HCT116 (cell line): ENCODE data around the gene PAK6. TPM values are rescaled to one million over a fixed set of nuclear protein-coding genes. Genes with fewer than 3 reads are reported as not detected.

Experiments used
- ATAC-seq: fragments of 200-7000 bp; cut with Tn5 transposase; 2 replicates; pipeline ENCODE4 v1.9.1; 2020; ENCODE audit warnings: mild to moderate bottlenecking, moderate library complexity
- BruUV-seq: library from RNA; stranded (reverse); fragments of 400-500 nt; replicated peaks from 2 replicates; lab custom pipeline; 2021; lab: Mats Ljungman, UMichigan
- CTCF ChIA-PET: fragments of 300-600 bp; sonication (Branson Sonifier 250); formaldehyde crosslinking; loops from one replicate; lab custom pipeline; 2021; ENCODE audit warnings: antibody characterized with exemption; lab: Charles Lee
- POLR2A ChIA-PET: fragments of 300-600, 350-600 bp; sonication (Branson Sonifier 250); formaldehyde crosslinking; loops from one replicate; lab custom pipeline; 2021; ENCODE audit warnings: antibody characterized with exemption; lab: Charles Lee
- RAD21 ChIA-PET, 2 experiments: fragments of 300-600 bp; sonication (Branson Sonifier 250); formaldehyde crosslinking; loops; one replicate each; lab custom pipeline; 2023; ENCODE audit warnings: low total read pairs in 2 of 2; ENCODE audit not compliant: uncharacterized antibody in 2 of 2, unreplicated experiment in 2 of 2, low non-redundant PET in 1 of 2; lab: Charles Lee
- DNase-seq: peaks from one replicate; pipeline ENCODE4 v3.0.0-alpha.2; 2010; ENCODE audit warnings: low read depth, low spot score
- H2AFZ ChIP-seq: fragments of 200-600 bp; shearing (Covaris generic), sonication (generic); 2 replicates; pipeline ENCODE4 v1.6.1; 2017; ENCODE audit warnings: low read depth, mixed run types, mixed read lengths, antibody characterized with exemption, low read length; ENCODE audit not compliant: poor library complexity, severe bottlenecking
- H3K27ac ChIP-seq: 2 replicates; pipeline ENCODE4 v1.5.1; 2012; ENCODE audit warnings: low read depth, low read length
- H3K27me3 ChIP-seq: fragments of 200-600 bp; sonication (generic); 2 replicates; pipeline ENCODE4 v1.6.1; 2016; ENCODE audit warnings: mixed run types, low read length, mixed read lengths; ENCODE audit not compliant: insufficient read depth
- H3K36me3 ChIP-seq, 2 experiments: fragments of 200-500 bp in 1 of 2; fragments of 200-600 bp in 1 of 2; sonication (Bioruptor generic) in 1 of 2; sonication (generic) in 1 of 2; 2 replicates each; pipeline versions ENCODE4 v1.5.1 to v1.6.1; 2014 to 2016; ENCODE audit warnings: low read length in 2 of 2, inconsistent platforms in 1 of 2, mixed read lengths in 1 of 2, mixed run types in 1 of 2; ENCODE audit not compliant: insufficient read depth in 2 of 2, control insufficient read depth in 1 of 2
- H3K4me1 ChIP-seq, 2 experiments: fragments of 200-600 bp in 1 of 2; sonication (generic) in 1 of 2; 2 replicates each; pipeline versions ENCODE4 v1.5.1 to v1.6.1; 2012 to 2017; ENCODE audit warnings: low read length in 2 of 2, inconsistent platforms in 1 of 2, mild to moderate bottlenecking in 1 of 2, mixed read lengths in 1 of 2, mixed run types in 1 of 2, moderate library complexity in 1 of 2; ENCODE audit not compliant: insufficient read depth in 2 of 2, control insufficient read depth in 1 of 2
- H3K4me2 ChIP-seq: fragments of 200-600 bp; sonication (generic); 2 replicates; pipeline ENCODE4 v1.6.1; 2017; ENCODE audit warnings: mixed run types, low read length, mixed read lengths
- H3K4me3 ChIP-seq, 2 experiments: fragments of 200-600 bp in 1 of 2; sonication (generic) in 1 of 2; replicated peaks in 1 of 2; 2 replicates each; pipeline ENCODE4 v1.5.1; 2011 to 2016; ENCODE audit warnings: low read length in 2 of 2, control low read depth in 1 of 2, low read depth in 1 of 2, mild to moderate bottlenecking in 1 of 2, mixed read lengths in 1 of 2, mixed run types in 1 of 2
- H3K79me2 ChIP-seq: fragments of 200-600 bp; sonication (generic); 2 replicates; pipeline ENCODE4 v1.6.1; 2017; ENCODE audit warnings: mild to moderate bottlenecking, mixed run types, low read length, moderate library complexity, mixed read lengths; ENCODE audit not compliant: insufficient read depth
- H3K9ac ChIP-seq: fragments of 200-600 bp; sonication (generic); 2 replicates; pipeline ENCODE4 v1.6.1; 2016; ENCODE audit warnings: low read length, mixed read lengths
- H3K9me2 ChIP-seq: fragments of 200-600 bp; sonication (generic), shearing (Covaris generic); 2 replicates; pipeline ENCODE4 v1.6.1; 2017; ENCODE audit warnings: mixed run types, mild to moderate bottlenecking, moderate library complexity; ENCODE audit not compliant: insufficient read depth
- H3K9me3 ChIP-seq, 2 experiments: fragments of 200-500 bp in 1 of 2; fragments of 200-600 bp in 1 of 2; sonication (Bioruptor generic) in 1 of 2; sonication (generic) in 1 of 2; 2 replicates each; pipeline ENCODE4 v1.6.1; 2014 to 2017; ENCODE audit warnings: low read length in 2 of 2, mixed read lengths in 2 of 2, inconsistent platforms in 1 of 2, low read depth in 1 of 2, mild to moderate bottlenecking in 1 of 2, mixed run types in 1 of 2, moderate library complexity in 1 of 2; ENCODE audit not compliant: control insufficient read depth in 1 of 2, insufficient read depth in 1 of 2
- H4K20me1 ChIP-seq: fragments of 200-600 bp; sonication (generic), shearing (Covaris generic); 2 replicates; pipeline ENCODE4 v1.6.1; 2017; ENCODE audit warnings: mixed run types, mild to moderate bottlenecking, moderate library complexity; ENCODE audit not compliant: insufficient read depth
- CBX3 ChIP-seq: IDR thresholded peaks from 2 replicates; pipeline ENCODE4 v1.6.1; 2012; ENCODE audit warnings: low read depth
- CEBPB ChIP-seq: IDR thresholded peaks from 2 replicates; pipeline ENCODE4 v1.6.1; 2012; ENCODE audit warnings: low read depth
- EGR1 ChIP-seq: IDR thresholded peaks from 2 replicates; pipeline ENCODE4 v1.6.1; 2012; ENCODE audit warnings: low read depth
- ELF1 ChIP-seq: IDR thresholded peaks from 2 replicates; pipeline ENCODE4 v1.6.1; 2012; ENCODE audit warnings: low read depth, borderline replicate concordance
- EZH2 ChIP-seq: fragments of 200-600 bp; sonication (generic); IDR thresholded peaks from 2 replicates; pipeline ENCODE4 v1.6.1; 2017; ENCODE audit warnings: antibody characterized with exemption, mixed run types
- FOSL1 ChIP-seq: IDR thresholded peaks from 2 replicates; pipeline ENCODE4 v1.6.1; 2012; ENCODE audit warnings: low read depth
- POLR2AphosphoS5 ChIP-seq: IDR thresholded peaks from 2 replicates; pipeline ENCODE4 v1.6.1; 2011; ENCODE audit warnings: mild to moderate bottlenecking, low read depth, low read length, moderate library complexity
- SIN3A ChIP-seq: IDR thresholded peaks from 2 replicates; pipeline ENCODE4 v1.6.1; 2012; ENCODE audit warnings: low read depth
- SRF ChIP-seq: IDR thresholded peaks from 2 replicates; pipeline ENCODE4 v1.6.1; 2012; ENCODE audit warnings: low read depth
- YY1 ChIP-seq: IDR thresholded peaks from 2 replicates; pipeline ENCODE4 v1.6.1; 2011; ENCODE audit warnings: low read length, low read depth, moderate library complexity, mild to moderate bottlenecking; ENCODE audit not compliant: insufficient replicate concordance; ENCODE audit errors: extremely low read depth
- intact Hi-C: fragments of 100-400 bp; cut with micrococcal nuclease; formaldehyde crosslinking; loops from 2 replicates; pipeline ENCODE4 v1.10.0; 2022
- total RNA-seq: library from RNA; stranded (reverse); gene quantifications from one replicate; pipeline ENCODE4 v1.2.1, GENCODE V29; 2021; ENCODE audit not compliant: unreplicated experiment
- TF ChIP-seq, protein P1 (sequence below): IDR thresholded peaks from 2 replicates; pipeline ENCODE4 v1.6.1; 2012; ENCODE audit warnings: low read depth

The PAK6 gene
- total RNA-seq, 1 experiment from 2014 or later = 19.9 TPM

DNA sequence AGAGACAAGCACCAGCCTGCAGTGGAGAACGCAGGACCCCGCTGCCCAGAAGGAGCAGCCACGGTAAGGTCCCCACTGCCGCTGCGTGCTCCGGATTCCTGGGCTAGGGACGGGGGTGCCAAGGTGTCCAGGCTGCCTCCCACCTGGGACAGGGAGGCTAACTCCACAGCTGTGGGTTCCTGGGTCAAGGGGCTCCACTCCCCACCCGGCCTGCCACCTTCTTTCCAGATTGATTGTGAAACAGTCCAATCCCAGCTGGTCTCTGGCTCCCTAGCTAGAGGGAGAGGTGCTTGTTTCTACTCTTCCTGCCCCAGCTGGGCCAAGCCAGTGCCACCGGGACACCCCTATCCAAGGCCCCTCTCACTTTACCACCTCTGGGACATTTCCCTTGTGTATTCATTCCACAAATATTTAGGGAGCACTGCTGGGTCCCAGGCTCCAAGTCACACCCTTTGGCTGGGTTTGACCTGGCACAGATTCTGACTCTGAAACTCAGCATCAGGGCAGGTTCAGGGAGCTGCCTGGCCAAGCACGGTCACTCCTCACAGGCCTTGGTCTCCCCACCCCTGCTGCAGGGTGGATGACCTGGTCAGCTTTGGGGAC lies 1.9 kb downstream of the PAK6 start (continued):
- TF ChIP-seq, protein P1, sequence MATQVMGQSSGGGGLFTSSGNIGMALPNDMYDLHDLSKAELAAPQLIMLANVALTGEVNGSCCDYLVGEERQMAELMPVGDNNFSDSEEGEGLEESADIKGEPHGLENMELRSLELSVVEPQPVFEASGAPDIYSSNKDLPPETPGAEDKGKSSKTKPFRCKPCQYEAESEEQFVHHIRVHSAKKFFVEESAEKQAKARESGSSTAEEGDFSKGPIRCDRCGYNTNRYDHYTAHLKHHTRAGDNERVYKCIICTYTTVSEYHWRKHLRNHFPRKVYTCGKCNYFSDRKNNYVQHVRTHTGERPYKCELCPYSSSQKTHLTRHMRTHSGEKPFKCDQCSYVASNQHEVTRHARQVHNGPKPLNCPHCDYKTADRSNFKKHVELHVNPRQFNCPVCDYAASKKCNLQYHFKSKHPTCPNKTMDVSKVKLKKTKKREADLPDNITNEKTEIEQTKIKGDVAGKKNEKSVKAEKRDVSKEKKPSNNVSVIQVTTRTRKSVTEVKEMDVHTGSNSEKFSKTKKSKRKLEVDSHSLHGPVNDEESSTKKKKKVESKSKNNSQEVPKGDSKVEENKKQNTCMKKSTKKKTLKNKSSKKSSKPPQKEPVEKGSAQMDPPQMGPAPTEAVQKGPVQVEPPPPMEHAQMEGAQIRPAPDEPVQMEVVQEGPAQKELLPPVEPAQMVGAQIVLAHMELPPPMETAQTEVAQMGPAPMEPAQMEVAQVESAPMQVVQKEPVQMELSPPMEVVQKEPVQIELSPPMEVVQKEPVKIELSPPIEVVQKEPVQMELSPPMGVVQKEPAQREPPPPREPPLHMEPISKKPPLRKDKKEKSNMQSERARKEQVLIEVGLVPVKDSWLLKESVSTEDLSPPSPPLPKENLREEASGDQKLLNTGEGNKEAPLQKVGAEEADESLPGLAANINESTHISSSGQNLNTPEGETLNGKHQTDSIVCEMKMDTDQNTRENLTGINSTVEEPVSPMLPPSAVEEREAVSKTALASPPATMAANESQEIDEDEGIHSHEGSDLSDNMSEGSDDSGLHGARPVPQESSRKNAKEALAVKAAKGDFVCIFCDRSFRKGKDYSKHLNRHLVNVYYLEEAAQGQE = no peak
- TF ChIP-seq SRF (no peak), ELF1 (no peak), EGR1 (no peak), POLR2AphosphoS5 (no peak)

DNA sequence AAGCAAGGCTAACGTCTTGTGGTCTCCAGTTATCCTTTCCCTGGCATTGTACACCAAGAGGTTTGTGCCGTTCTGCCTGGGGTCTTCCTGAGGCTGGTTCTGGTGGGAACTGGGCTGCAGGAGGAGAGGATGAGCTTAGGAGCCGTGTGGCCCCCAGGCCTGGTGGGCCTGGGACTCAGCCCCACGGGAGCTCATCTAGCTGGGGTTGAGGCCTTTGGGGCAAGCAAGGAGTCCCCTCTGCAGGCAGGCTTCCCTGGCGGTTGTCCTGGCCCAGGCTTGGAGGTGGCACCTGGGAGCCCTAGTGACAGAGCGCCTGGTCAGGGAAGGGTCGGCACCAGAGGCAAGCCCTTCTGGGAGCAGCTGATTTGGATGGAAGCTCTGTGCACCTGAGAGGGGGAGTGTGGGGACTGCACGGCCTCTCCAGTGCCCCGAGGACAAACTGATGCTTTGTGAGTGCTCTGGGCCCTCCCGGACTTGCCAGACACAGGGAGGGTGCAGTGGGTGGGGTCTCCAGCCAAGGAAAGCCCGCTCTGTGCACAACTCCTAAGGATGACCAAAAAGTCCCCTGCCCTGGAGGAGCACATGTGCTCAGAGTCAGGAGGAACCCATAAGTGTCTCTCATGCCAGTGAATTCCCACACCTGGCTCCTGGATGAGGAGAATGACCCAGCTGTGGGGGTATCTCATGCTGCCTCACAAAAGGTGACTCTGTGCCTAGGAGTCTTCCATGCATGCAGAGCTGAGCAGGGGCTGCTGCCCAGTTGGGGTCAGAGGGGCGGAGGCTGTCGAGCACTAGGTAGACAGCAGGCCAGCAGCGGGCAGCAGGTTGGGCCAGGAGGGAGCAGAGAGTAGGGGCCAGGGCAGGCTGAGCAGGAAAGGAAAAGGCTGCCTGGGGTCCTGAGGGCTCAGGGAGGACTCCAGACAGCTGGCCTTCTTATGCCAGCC lies 2.7 kb downstream of the PAK6 start:
- Histone ChIP-seq H3K4me1 (peaks cover 10 to 41% of the 10 kb centered on the region in 2 experiments), H3K27me3 (no peaks in the 10 kb centered on the region)
- TF ChIP-seq CEBPB (no peak), SIN3A (no peak), YY1 (no peak), CBX3 (no peak), EZH2 (no peak), FOSL1 (no peak)
- TF ChIP-seq, all 23 proteins: peak for 0
- Histone ChIP-seq H3K4me2 (no peak overlapping the region), H3K9me3 (no peaks in the 10 kb centered on the region), H4K20me1 (no peaks in the 10 kb centered on the region), H3K4me3 (no peak overlapping the region), H3K9ac (no peak overlapping the region), H2AFZ (no peak overlapping the region), H3K36me3 (no peaks in the 10 kb centered on the region), H3K9me2 (no peaks in the 10 kb centered on the region), H3K79me2 (no peaks in the 10 kb centered on the region), H3K27ac (no peak overlapping the region)
- RAD21 ChIA-PET = no interaction called here
- CTCF ChIA-PET = interaction anchor here (1.4 kb wide), 1 partner anchor 31 kb away, joined by 4 read pairs; no protein-coding TSS in a partner anchor
- no TSS peak for BruUV-seq
- POLR2A ChIA-PET = no interaction called here
- intact Hi-C loops = no loop called here
- DNase-seq (no peak), ATAC-seq (no peak)
